Thyroid gland (tissue), 4 donors: ENCODE data around the gene FAM3A. TPM values are rescaled to one million over a fixed set of nuclear protein-coding genes. Genes with fewer than 3 reads are reported as not detected.

ENCODE experiments used
- DNase-seq, 2 donors: peaks; one replicate each; pipeline ENCODE4 v3.0.0-alpha.2; 2019
- H3K27ac ChIP-seq, 3 donors: fragments of 200-600 bp; sonication (generic); 1 replicate in 2 of 3; 2 replicates in 1 of 3; pipeline ENCODE4 v1.5.1; 2016 to 2019; ENCODE audit warnings: mild to moderate bottlenecking in 1 of 3, moderate library complexity in 1 of 3
- H3K27me3 ChIP-seq: fragments of 200-600 bp; sonication (generic); one replicate; pipeline ENCODE4 v1.5.1; 2019
- H3K36me3 ChIP-seq, 2 donors: fragments of 200-600 bp; sonication (generic); one replicate each; pipeline ENCODE4 v1.5.1; 2016 to 2019
- H3K4me1 ChIP-seq, 2 donors: fragments of 200-600 bp; sonication (generic); one replicate each; pipeline ENCODE4 v1.5.1; 2017 to 2019
- H3K4me3 ChIP-seq, 3 donors: fragments of 200-600 bp; sonication (generic); replicated peaks in 1 of 3; 1 replicate in 2 of 3; 2 replicates in 1 of 3; pipeline ENCODE4 v1.5.1; 2016; ENCODE audit warnings: mild to moderate bottlenecking in 1 of 3
- H3K9me3 ChIP-seq: fragments of 200-600 bp; sonication (generic); one replicate; pipeline ENCODE4 v1.5.1; 2017
- CTCF ChIP-seq, 6 experiments: fragments of 200-600 bp in 3 of 6; fragments of 450-650 bp in 3 of 6; sonication (generic) in 3 of 6; IDR thresholded peaks; one replicate each; pipeline ENCODE4 v1.5.1; 2016 to 2019; ENCODE audit warnings: antibody characterized with exemption in 6 of 6, mild to moderate bottlenecking in 2 of 6, inconsistent platforms in 1 of 6, moderate library complexity in 1 of 6
- POLR2A ChIP-seq, 2 donors: fragments of 450-650 bp; IDR thresholded peaks; one replicate each; pipeline ENCODE4 v1.6.1; 2017; ENCODE audit warnings: antibody characterized with exemption in 2 of 2, mild to moderate bottlenecking in 2 of 2, moderate library complexity in 1 of 2
- WGBS, 2 donors: methylation state at CpG; one replicate each; pipeline ENCODE4 v1.1.5; 2017; 5-methylcytosine and 5-hydroxymethylcytosine counted together
- intact Hi-C: fragments of 100-400 bp; cut with DNase I; formaldehyde crosslinking; loops from one replicate; pipeline ENCODE4 v1.15.1; 2023
- total RNA-seq, 4 donors: library from RNA; depleted of rRNA; stranded (reverse); fragments of >200 nt; gene quantifications; one replicate each; pipeline ENCODE4 v1.2.3, GENCODE V29; 2016

The FAM3A gene
- total RNA-seq, 4 donors from 2014 or later = 56.3 to 67.7 (median 65.3) TPM

- Histone ChIP-seq H3K27ac (no peak overlapping the region), H3K9me3 (no peaks in the 10 kb centered on the region), H3K36me3 (peaks cover 0 to 6% of the 10 kb centered on the region in 2 donors), H3K4me3 (no peak overlapping the region), H3K27me3 (no peaks in the 10 kb centered on the region), H3K4me1 (no peaks in the 10 kb centered on the region)
- TF ChIP-seq POLR2A (IDR thresholded peaks at IDR 0.05) = no peak
- no peak for TF ChIP-seq CTCF (IDR thresholded peaks at IDR 0.05)
- no peak for DNase-seq
- intact Hi-C loops = no loop called here
- 86 to 88% methylated on average over 4 to 10 of the region's 23 CpGs for WGBS, 2 donors
These were observed 45.0 kb downstream of the FAM3A start for GRCh38 chrX:154470914-154471568.

DNA sequence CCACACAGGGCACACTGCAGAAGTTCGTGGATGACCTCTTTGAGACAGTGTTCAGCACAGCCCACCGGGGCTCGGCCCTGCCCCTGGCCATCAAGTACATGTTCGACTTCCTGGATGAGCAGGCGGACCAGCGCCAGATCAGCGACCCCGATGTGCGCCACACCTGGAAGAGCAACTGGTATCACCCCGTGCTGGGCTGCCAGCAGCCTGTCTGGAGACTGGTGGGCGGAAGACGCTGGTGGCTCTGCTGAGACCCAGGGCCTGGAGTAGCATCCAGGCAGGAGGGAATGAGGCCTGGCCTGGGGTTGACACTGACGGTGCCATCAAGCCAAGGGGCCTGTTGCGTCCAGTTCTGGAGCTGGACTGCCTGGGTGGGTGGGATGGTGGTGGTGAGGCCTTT, 45.6 kb downstream of the FAM3A start:
- DNase-seq = no peak
- intact Hi-C loops = no loop called here
- no peak for TF ChIP-seq CTCF (IDR thresholded peaks at IDR 0.05)
- no peak for TF ChIP-seq POLR2A (IDR thresholded peaks at IDR 0.05)
- Histone ChIP-seq H3K36me3 (peaks cover 0 to 6% of the 10 kb centered on the region in 2 donors), H3K27me3 (no peaks in the 10 kb centered on the region), H3K9me3 (no peaks in the 10 kb centered on the region), H3K27ac (no peak overlapping the region), H3K4me1 (no peaks in the 10 kb centered on the region), H3K4me3 (no peak overlapping the region)
- 100% methylated on average over 1 of the region's 14 CpGs; no CpG with 5 or more reads in 1 of the 2 donors for WGBS, 2 donors

DNA sequence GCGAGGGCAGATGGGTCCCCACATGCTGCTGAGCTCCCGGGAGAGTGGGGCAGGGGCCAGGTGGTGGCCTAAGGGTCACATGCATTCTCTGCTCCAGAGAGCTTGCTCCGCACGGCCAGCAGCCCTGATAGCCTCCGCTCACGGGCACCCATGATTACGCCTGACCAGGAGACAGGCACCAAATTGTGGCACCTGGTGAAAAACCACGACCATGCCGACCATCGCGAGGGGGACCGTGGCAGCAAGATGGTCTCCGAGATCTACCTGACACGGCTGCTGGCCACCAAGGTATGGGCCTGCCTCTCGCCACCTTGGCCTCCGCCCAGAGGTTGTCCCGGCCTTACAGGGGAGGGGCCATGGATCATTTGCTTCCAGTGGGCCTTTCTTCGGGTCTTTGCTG, 46.2 kb downstream of the FAM3A start:
- H3K36me3 ChIP-seq = peaks cover 0 to 6% of the 10 kb centered on the region in 2 donors
- no CpG with 5 or more reads among the region's 18 CpGs for WGBS, 2 donors

DNA sequence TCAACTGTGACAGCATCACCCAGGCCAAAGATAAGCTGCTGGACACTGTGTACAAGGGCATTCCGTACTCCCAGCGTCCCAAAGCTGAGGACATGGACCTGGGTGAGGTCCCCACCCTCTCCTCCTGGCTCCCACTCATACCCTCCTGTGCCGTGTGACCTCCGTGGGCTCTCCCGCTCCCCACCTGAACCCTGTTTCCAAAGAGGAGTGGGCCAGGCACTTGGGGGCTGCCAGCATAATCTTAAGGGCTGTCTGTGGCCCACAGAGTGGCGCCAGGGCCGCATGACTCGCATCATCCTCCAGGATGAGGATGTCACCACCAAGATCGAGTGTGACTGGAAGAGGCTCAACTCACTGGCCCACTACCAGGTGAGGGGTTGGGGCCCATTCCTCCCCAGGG, 46.9 kb downstream of the FAM3A start:
- Histone ChIP-seq H3K27ac (no peak overlapping the region), H3K4me1 (no peaks in the 10 kb centered on the region), H3K4me3 (no peak overlapping the region), H3K36me3 (peaks cover 0 to 6% of the 10 kb centered on the region in 2 donors), H3K9me3 (no peaks in the 10 kb centered on the region), H3K27me3 (no peaks in the 10 kb centered on the region)
- no peak for TF ChIP-seq POLR2A (IDR thresholded peaks at IDR 0.05)
- no peak for TF ChIP-seq CTCF (IDR thresholded peaks at IDR 0.05)
- no CpG with 5 or more reads among the region's 9 CpGs for WGBS, 2 donors
- intact Hi-C loops = no loop called here
- no peak for DNase-seq

More for the DNA sequence above, 46.2 kb downstream of the FAM3A start:
- intact Hi-C loops = no loop called here
- H3K27ac ChIP-seq = no peak overlapping the region
- no peaks in the 10 kb centered on the region for H3K27me3 ChIP-seq
- no peak for DNase-seq
- H3K4me1 ChIP-seq = no peaks in the 10 kb centered on the region
- no peaks in the 10 kb centered on the region for H3K9me3 ChIP-seq
- H3K4me3 ChIP-seq = no peak overlapping the region
- no peak for TF ChIP-seq POLR2A (IDR thresholded peaks at IDR 0.05)
- TF ChIP-seq CTCF (IDR thresholded peaks at IDR 0.05) = no peak

GRCh38 chrX:154468217-154468616, 47.8 kb downstream of the FAM3A start:
- intact Hi-C loops = no loop called here
- Histone ChIP-seq H3K4me3 (no peak overlapping the region), H3K9me3 (no peaks in the 10 kb centered on the region), H3K27ac (no peak overlapping the region), H3K4me1 (no peaks in the 10 kb centered on the region), H3K27me3 (no peaks in the 10 kb centered on the region), H3K36me3 (peaks cover 0 to 6% of the 10 kb centered on the region in 2 donors)
- DNase-seq = no peak
- TF ChIP-seq CTCF (IDR thresholded peaks at IDR 0.05) (no peak), POLR2A (IDR thresholded peaks at IDR 0.05) (no peak)
- WGBS, 2 donors = 100% methylated on average over 6 of the region's 23 CpGs; no CpG with 5 or more reads in 1 of the 2 donors
